HAP-1 (cell line): ENCODE data around the gene HSD17B11.
"Not testable (repeated sequence)": the region's sequence is repeated elsewhere in the genome, so short reads cannot be mapped to it uniquely, and the experiment has no call there.

Source experiments
- DNase-seq, 2 experiments: peaks; one replicate each; pipeline ENCODE4 v3.0.0-alpha.2; 2016 to 2020; ENCODE audit warnings: low spot score in 2 of 2
- H3K27me3 ChIP-seq: fragments of 250-450 bp; sonication (Bioruptor Pico); 2 replicates; pipeline ENCODE4 v1.5.1; 2020; ENCODE audit warnings: low read depth, mild to moderate bottlenecking, moderate library complexity
- H3K36me3 ChIP-seq: fragments of 250-450 bp; sonication (Bioruptor Pico); replicated peaks from 2 replicates; pipeline ENCODE4 v1.5.1; 2020; ENCODE audit warnings: mild to moderate bottlenecking
- H3K4me1 ChIP-seq: fragments of 250-450 bp; sonication (Bioruptor Pico); 2 replicates; pipeline ENCODE4 v1.5.1; 2020; ENCODE audit warnings: mild to moderate bottlenecking
- H3K4me3 ChIP-seq: fragments of 250-450 bp; sonication (Bioruptor Pico); 2 replicates; pipeline ENCODE4 v1.5.1; 2020; ENCODE audit warnings: mild to moderate bottlenecking, moderate library complexity
- H3K9me3 ChIP-seq: fragments of 250-450 bp; sonication (Bioruptor Pico); 2 replicates; pipeline ENCODE4 v1.5.1; 2020; ENCODE audit warnings: mild to moderate bottlenecking, moderate library complexity
- in situ Hi-C: fragments of 300-500 bp; cut with MboI; formaldehyde crosslinking; loops from 3 replicates; pipeline ENCODE4 v1.14.3; 2020; ENCODE audit warnings: low sequenced_read_pairs, inconsistent platforms, mixed read lengths

The HSD17B11 gene

GRCh38 chr4:87326460-87326859 lies 64.5 kb downstream of the HSD17B11 start:
- in situ Hi-C loops = no loop called here
- no peaks in the 10 kb centered on the region for H3K36me3 ChIP-seq
- no peak overlapping the region for H3K4me3 ChIP-seq
- H3K4me1 ChIP-seq = no peaks in the 10 kb centered on the region
- no peaks in the 10 kb centered on the region for H3K27me3 ChIP-seq
- H3K9me3 ChIP-seq = no peaks in the 10 kb centered on the region
- DNase-seq = no peak

- no peaks in the 10 kb centered on the region for H3K4me1 ChIP-seq
- no peaks in the 10 kb centered on the region for H3K27me3 ChIP-seq
- no peaks in the 10 kb centered on the region for H3K36me3 ChIP-seq
- no peak for DNase-seq
- H3K9me3 ChIP-seq = no peaks in the 10 kb centered on the region
- in situ Hi-C loops = no loop called here
- H3K4me3 ChIP-seq = no peak within 1 kb of the TSS
Observed at GRCh38 chr4:87322754-87323153, 68.2 kb downstream of the HSD17B11 start, which contains the start of gene HSD17B13. Gene HSD17B13 (minus strand): TSS chr4:87322882. CDS start chr4:87322841, 41 bp downstream.

- H3K4me3 ChIP-seq = no peak overlapping the region
- in situ Hi-C loops = no loop called here
- DNase-seq = no peak
- H3K36me3 ChIP-seq = no peaks in the 10 kb centered on the region
- no peaks in the 10 kb centered on the region for H3K9me3 ChIP-seq
- no peaks in the 10 kb centered on the region for H3K27me3 ChIP-seq
- H3K4me1 ChIP-seq = no peaks in the 10 kb centered on the region
Observed at GRCh38 chr4:87321888-87322287, 69.1 kb downstream of the HSD17B11 start.

GRCh38 chr4:87317527-87317926 lies 73.5 kb downstream of the HSD17B11 start:
- H3K27me3 ChIP-seq = no peaks in the 10 kb centered on the region
- H3K4me3 ChIP-seq = no peak overlapping the region
- no peaks in the 10 kb centered on the region; the same call in 1 of the 2 replicates for H3K9me3 ChIP-seq
- no peak for DNase-seq
- no peaks in the 10 kb centered on the region for H3K36me3 ChIP-seq
- H3K4me1 ChIP-seq = no peaks in the 10 kb centered on the region
- in situ Hi-C loops = no loop called here

- Histone ChIP-seq H3K4me3 (no peak overlapping the region), H3K4me1 (no peaks in the 10 kb centered on the region), H3K27me3 (no peaks in the 10 kb centered on the region), H3K9me3 (no peaks in the 10 kb centered on the region; the same call in 1 of the 2 replicates), H3K36me3 (no peaks in the 10 kb centered on the region)
- in situ Hi-C loops = no loop called here
- DNase-seq = no peak
Observed at GRCh38 chr4:87316961-87317360, 74.0 kb downstream of the HSD17B11 start.

- H3K9me3 ChIP-seq, H3K27me3 ChIP-seq, H3K4me3 ChIP-seq, in situ Hi-C loops, H3K36me3 ChIP-seq, H3K4me1 ChIP-seq, DNase-seq: not testable (repeated sequence)
Observed at GRCh38 chr4:87315000-87315399, 76.0 kb downstream of the HSD17B11 start.

GRCh38 chr4:87313756-87314155 lies 77.2 kb downstream of the HSD17B11 start:
- no peaks in the 10 kb centered on the region for H3K27me3 ChIP-seq
- no peak overlapping the region for H3K4me3 ChIP-seq
- no peaks in the 10 kb centered on the region; the same call in 1 of the 2 replicates for H3K9me3 ChIP-seq
- DNase-seq = no peak
- in situ Hi-C loops = no loop called here
- H3K4me1 ChIP-seq = no peaks in the 10 kb centered on the region
- H3K36me3 ChIP-seq = no peaks in the 10 kb centered on the region

GRCh38 chr4:87311684-87312083 lies 79.3 kb downstream of the HSD17B11 start:
- DNase-seq = no peak
- in situ Hi-C loops = no loop called here
- H3K9me3 ChIP-seq = no peaks in the 10 kb centered on the region; the same call in 1 of the 2 replicates
- no peaks in the 10 kb centered on the region for H3K27me3 ChIP-seq
- H3K4me1 ChIP-seq = peaks cover 6% of the 10 kb centered on the region
- no peak overlapping the region for H3K4me3 ChIP-seq
- H3K36me3 ChIP-seq = no peaks in the 10 kb centered on the region

GRCh38 chr4:87310691-87311335 lies 80.2 kb downstream of the HSD17B11 start:
- no peaks in the 10 kb centered on the region for H3K9me3 ChIP-seq
- DNase-seq = no peak
- no peaks in the 10 kb centered on the region for H3K36me3 ChIP-seq
- in situ Hi-C loops = no loop called here
- H3K4me3 ChIP-seq = no peak overlapping the region
- H3K4me1 ChIP-seq = peaks cover 15% of the 10 kb centered on the region
- H3K27me3 ChIP-seq = no peaks in the 10 kb centered on the region

GRCh38 chr4:87309625-87310024 lies 81.4 kb downstream of the HSD17B11 start:
- Histone ChIP-seq H3K36me3 (no peaks in the 10 kb centered on the region), H3K4me3 (no peak overlapping the region), H3K27me3 (no peaks in the 10 kb centered on the region), H3K9me3 (no peaks in the 10 kb centered on the region), H3K4me1 (peaks cover 25% of the 10 kb centered on the region)
- no peak for DNase-seq
- in situ Hi-C loops = no loop called here

GRCh38 chr4:87306056-87306455 lies 84.9 kb downstream of the HSD17B11 start:
- Histone ChIP-seq H3K27me3 (no peaks in the 10 kb centered on the region), H3K36me3 (no peaks in the 10 kb centered on the region), H3K9me3 (no peaks in the 10 kb centered on the region), H3K4me1 (peaks cover 30% of the 10 kb centered on the region), H3K4me3 (no peak overlapping the region)
- in situ Hi-C loops = no loop called here
- DNase-seq = no peak

GRCh38 chr4:87305562-87305961 lies 85.4 kb downstream of the HSD17B11 start:
- DNase-seq = no peak
- H3K4me3 ChIP-seq = no peak overlapping the region
- in situ Hi-C loops = no loop called here

GRCh38 chr4:87304745-87305432 lies 86.1 kb downstream of the HSD17B11 start:
- Histone ChIP-seq H3K36me3 (no peaks in the 10 kb centered on the region), H3K27me3 (no peaks in the 10 kb centered on the region), H3K4me3 (no peak overlapping the region), H3K9me3 (no peaks in the 10 kb centered on the region), H3K4me1 (peaks cover 30% of the 10 kb centered on the region)
- peak; percentile 12 to 88 for DNase-seq
- in situ Hi-C loops = no loop called here

More at GRCh38 chr4:87305562-87305961, 85.4 kb downstream of the HSD17B11 start:
- no peaks in the 10 kb centered on the region for H3K9me3 ChIP-seq
- H3K36me3 ChIP-seq = no peaks in the 10 kb centered on the region
- peaks cover 30% of the 10 kb centered on the region for H3K4me1 ChIP-seq
- H3K27me3 ChIP-seq = no peaks in the 10 kb centered on the region

GRCh38 chr4:87299898-87300297 lies 91.1 kb downstream of the HSD17B11 start:
- in situ Hi-C loops = no loop called here
- H3K4me3 ChIP-seq = no peak overlapping the region
- H3K9me3 ChIP-seq = no peaks in the 10 kb centered on the region
- no peak for DNase-seq
- no peaks in the 10 kb centered on the region for H3K27me3 ChIP-seq
- H3K4me1 ChIP-seq = peaks cover 8% of the 10 kb centered on the region
- no peaks in the 10 kb centered on the region for H3K36me3 ChIP-seq
